Activated CD4-positive, alpha-beta T cell treated with anti-CD3 and anti-CD28 coated beads for 24 hours (primary cell): Measurements from ENCODE around the gene CPED1.
"Not testable (repeated sequence)": the region's sequence is repeated elsewhere in the genome, so short reads cannot be mapped to it uniquely, and the experiment has no call there.

Experiments used
- DNase-seq, 2 donors: peaks; one replicate each; pipeline ENCODE4 v3.0.0-alpha.2; 2020; ENCODE audit warnings: low read depth in 2 of 2

CPED1 gene

GRCh38 chr7:121039510-121039822 is 51.0 kb downstream of the CPED1 start:
- no peak for DNase-seq

- no peak for DNase-seq
These were observed 51.5 kb downstream of the CPED1 start for GRCh38 chr7:121039994-121040393.

- DNase-seq: no peak
These were observed 53.1 kb downstream of the CPED1 start for GRCh38 chr7:121041516-121042148.

GRCh38 chr7:121042195-121042594 is 53.7 kb downstream of the CPED1 start:
- DNase-seq: no peak

- no peak for DNase-seq
These were observed 54.4 kb downstream of the CPED1 start for GRCh38 chr7:121042899-121043298.

- DNase-seq: no peak
These were observed 55.1 kb downstream of the CPED1 start for GRCh38 chr7:121043314-121044234.

GRCh38 chr7:121045090-121045489 is 56.6 kb downstream of the CPED1 start:
- DNase-seq: no peak

GRCh38 chr7:121046009-121046408 is 57.5 kb downstream of the CPED1 start:
- no peak for DNase-seq

- no peak for DNase-seq
These were observed 58.5 kb downstream of the CPED1 start for GRCh38 chr7:121046893-121047468.

GRCh38 chr7:121048195-121048594 is 59.7 kb downstream of the CPED1 start:
- no peak for DNase-seq

- DNase-seq: no peak
These were observed 60.7 kb downstream of the CPED1 start for GRCh38 chr7:121049028-121049791.

- no peak for DNase-seq
These were observed 61.4 kb downstream of the CPED1 start for GRCh38 chr7:121049897-121050296.

GRCh38 chr7:121053219-121053618 is 64.7 kb downstream of the CPED1 start:
- DNase-seq: no peak

- DNase-seq: no peak
These were observed 66.4 kb downstream of the CPED1 start for GRCh38 chr7:121054925-121055324.

GRCh38 chr7:121057878-121058277 is 69.4 kb downstream of the CPED1 start:
- DNase-seq: no peak

GRCh38 chr7:121058975-121059374 is 70.5 kb downstream of the CPED1 start:
- no peak for DNase-seq

- DNase-seq: not testable (repeated sequence)
These were observed 71.5 kb downstream of the CPED1 start for GRCh38 chr7:121059979-121060509.

GRCh38 chr7:121061677-121062582 is 73.4 kb downstream of the CPED1 start:
- DNase-seq: no peak

GRCh38 chr7:121062671-121063279 is 74.3 kb downstream of the CPED1 start:
- DNase-seq: no peak

GRCh38 chr7:121067717-121068116 is 79.2 kb downstream of the CPED1 start:
- not testable (repeated sequence) for DNase-seq
